K562 (cell line): ENCODE measurements around the gene CTDSPL. TPM values are rescaled to one million over a fixed set of nuclear protein-coding genes. Genes with fewer than 3 reads are reported as not detected.

Experiments used
- ATAC-seq: fragments of 200-7000 bp; cut with Tn5 transposase; 3 replicates; pipeline ENCODE4 v1.9.1; 2020; ENCODE audit warnings: moderate library complexity
- BruUV-seq: library from RNA; stranded (reverse); fragments of 400-500 nt; replicated peaks from 2 replicates; lab custom pipeline; 2021; lab: Mats Ljungman, UMichigan
- CTCF ChIA-PET: fragments of 300-600 bp; formaldehyde crosslinking; extraction: SDS; loops from one replicate; lab custom pipeline; 2021; ENCODE audit warnings: low intra/inter-chr PET ratio; lab: Yijun Ruan, JAX
- POLR2A ChIA-PET: fragments of 300-600, 350-650 bp; sonication (Branson Sonifier 250); formaldehyde crosslinking; extraction: SDS; loops from one replicate; lab custom pipeline; 2021; ENCODE audit warnings: antibody characterized with exemption, inconsistent platforms; lab: Yijun Ruan, JAX
- DNase-seq, 4 experiments: peaks; one replicate each; pipeline versions ENCODE4 v3.0.0 to v3.0.0-alpha.2; 2011 to 2018; ENCODE audit warnings: low spot score in 3 of 4, mixed read lengths in 3 of 4; ENCODE audit errors: extremely low read depth in 1 of 4
- FAIRE-seq: peaks from 2 replicates; lab custom pipeline; 2011; peaks lifted over from hg19 to GRCh38; lab: Jason Lieb, UNC
- H2AFZ ChIP-seq: 2 replicates; pipeline ENCODE4 v1.6.0; 2011; ENCODE audit warnings: low read depth, low read length, control low read depth, inconsistent platforms
- H3K27ac ChIP-seq: fragments of 200-600 bp; 3 replicates; pipeline ENCODE4 v1.8.0; 2011; ENCODE audit warnings: low read depth, mild to moderate bottlenecking, control low read depth, inconsistent platforms, low read length, moderate library complexity, mixed read lengths; ENCODE audit errors: extremely low read depth
- H3K27me3 ChIP-seq, 2 experiments: fragments of 300-600 bp in 1 of 2; 2 replicates in 1 of 2; 3 replicates in 1 of 2; pipeline versions ENCODE4 v1.6.0 to v1.8.0; 2011; ENCODE audit warnings: inconsistent platforms in 2 of 2, low read length in 2 of 2, mild to moderate bottlenecking in 1 of 2, mixed read lengths in 1 of 2, moderate library complexity in 1 of 2; ENCODE audit not compliant: control insufficient read depth in 2 of 2, insufficient read depth in 2 of 2
- H3K36me3 ChIP-seq: fragments of 300-600 bp; 3 replicates; pipeline ENCODE4 v1.8.0; 2011; ENCODE audit warnings: mild to moderate bottlenecking, low read length, inconsistent platforms; ENCODE audit not compliant: control insufficient read depth, insufficient read depth
- H3K4me1 ChIP-seq, 2 experiments: fragments of 200-600 bp in 1 of 2; replicated peaks in 1 of 2; 2 replicates in 1 of 2; 3 replicates in 1 of 2; pipeline versions ENCODE4 v1.5.1 to v1.8.0; 2011; ENCODE audit warnings: inconsistent platforms in 2 of 2, low read length in 2 of 2, mild to moderate bottlenecking in 1 of 2, mixed read lengths in 1 of 2, moderate library complexity in 1 of 2; ENCODE audit not compliant: control insufficient read depth in 2 of 2, insufficient read depth in 2 of 2
- H3K4me2 ChIP-seq: 2 replicates; pipeline ENCODE4 v1.6.1; 2011; ENCODE audit warnings: low read length, control low read depth, inconsistent platforms, mixed read lengths; ENCODE audit not compliant: insufficient read depth
- H3K4me3 ChIP-seq: fragments of 200-600 bp; sonication (generic), shearing (Covaris generic); 2 replicates; pipeline ENCODE4 v1.5.1; 2016; ENCODE audit warnings: control low read depth, inconsistent platforms
- H3K79me2 ChIP-seq: fragments of 200-600 bp; 3 replicates; pipeline ENCODE4 v1.8.0; 2011; ENCODE audit warnings: low read length, inconsistent platforms; ENCODE audit not compliant: control insufficient read depth, insufficient read depth
- H3K9ac ChIP-seq, 2 experiments: 2 replicates each; pipeline versions ENCODE4 v1.6.0 to v1.6.1; 2011; ENCODE audit warnings: low read depth in 2 of 2, low read length in 2 of 2, control low read depth in 1 of 2, inconsistent platforms in 1 of 2, mild to moderate bottlenecking in 1 of 2, mixed read lengths in 1 of 2; ENCODE audit not compliant: insufficient read depth in 1 of 2
- H3K9me1 ChIP-seq: one replicate; pipeline ENCODE4 v1.6.0; 2011; ENCODE audit warnings: inconsistent platforms, mild to moderate bottlenecking, low read length, moderate library complexity; ENCODE audit not compliant: control insufficient read depth, insufficient read depth
- H3K9me3 ChIP-seq: replicated peaks from 2 replicates; pipeline ENCODE4 v1.5.1; 2011; ENCODE audit warnings: low read depth, low read length, inconsistent platforms; ENCODE audit not compliant: control insufficient read depth, insufficient read depth
- H4K20me1 ChIP-seq: replicated peaks from 2 replicates; pipeline ENCODE4 v1.6.1; 2011; ENCODE audit warnings: low read length, inconsistent platforms, mixed read lengths; ENCODE audit not compliant: control insufficient read depth, insufficient read depth
- ZEB2 ChIP-seq: fragments of 450-650 bp; IDR thresholded peaks from 2 replicates; pipeline ENCODE4 v1.6.1; 2016
- ZNF277 ChIP-seq: fragments of 250-450 bp; sonication (Bioruptor Pico); IDR thresholded peaks from 2 replicates; pipeline ENCODE4 v1.8.0; 2022; ENCODE audit warnings: inconsistent platforms, mild to moderate bottlenecking, moderate library complexity, borderline replicate concordance
- WGBS: fragments of 100-300 bp; shearing (Covaris generic); methylation state at CpG from one replicate; pipeline ENCODE4 v1.1.6; 2016; ENCODE audit warnings: low coverage, mixed read lengths; ENCODE audit not compliant: insufficient coverage; ENCODE audit errors: missing lambda C conversion rate; 5-methylcytosine and 5-hydroxymethylcytosine counted together
- in situ Hi-C: fragments of 300-500 bp; cut with MboI; formaldehyde crosslinking; loops from 4 replicates; pipeline ENCODE4 v1.15.0; 2018; ENCODE audit warnings: inconsistent platforms, mixed read lengths
- intact Hi-C: fragments of 100-400 bp; cut with micrococcal nuclease; formaldehyde crosslinking; loops from 2 replicates; pipeline ENCODE4 v1.14.2; 2022
- polyA plus RNA-seq, 8 experiments: library from polyadenylated mRNA; depleted of rRNA in 4 of 8; stranded (reverse) in 5 of 8; unstranded in 3 of 8; fragments of >200 nt; fragmentation: Nextera tagmentation in 2 of 8; fragmentation: Illumina TruSeq in 1 of 8; extraction: Ambion mirVana in 2 of 8; extraction: Trizol in 1 of 8; gene quantifications; 2 replicates each; pipeline versions ENCODE4 v1.2.1 to v1.2.3, GENCODE V29; 2011 to 2014; ENCODE audit warnings: inconsistent platforms in 1 of 8, missing spikeins in 1 of 8
- total RNA-seq, 7 experiments: library from RNA; depleted of rRNA in 6 of 7; stranded (reverse); fragments of >200 nt in 6 of 7; fragmentation: Illumina TruSeq in 2 of 7; extraction: Trizol in 2 of 7; gene quantifications; 2 replicates each; pipeline versions ENCODE4 v1.2.1 to v1.2.3, GENCODE V29; 2011 to 2021; ENCODE audit warnings: low replicate concordance in 1 of 7

The CTDSPL gene
- total and polyA plus RNA-seq, 9 of the 15 experiments (the other 6 are each of a cell fraction or from before 2014, with no cell fraction given): 5.1 to 19.3 (median 11.3) TPM

GRCh38 chr3:37904601-37905000 lies 42.9 kb downstream of the CTDSPL start (continued):
- no peak for TF ChIP-seq ZNF277
- TF ChIP-seq, all 486 proteins: peak for 11

GRCh38 chr3:37905346-37905745 lies 43.7 kb downstream of the CTDSPL start:
- CTCF ChIA-PET: no interaction called here
- FAIRE-seq (no peak), ATAC-seq (no peak), DNase-seq (no peak)
- Histone ChIP-seq H3K9me3 (no peaks in the 10 kb centered on the region), H3K27ac (no peak overlapping the region), H4K20me1 (no peaks in the 10 kb centered on the region), H3K4me2 (no peak overlapping the region), H3K36me3 (no peaks in the 10 kb centered on the region), H3K4me3 (no peak overlapping the region), H2AFZ (no peak overlapping the region), H3K4me1 (peaks cover 0 to 15% of the 10 kb centered on the region in 2 experiments; a peak in 3 of 5 replicates), H3K9ac (no peak overlapping the region), H3K27me3 (peaks cover 0 to 16% of the 10 kb centered on the region in 2 experiments; a peak in 3 of 5 replicates), H3K79me2 (no peaks in the 10 kb centered on the region), H3K9me1 (no peaks in the 10 kb centered on the region)
- 0% methylated on average over 1 of the region's 1 CpG for WGBS
- POLR2A ChIA-PET: interaction anchor here (0.7 to 1.5 kb wide), 2 partner anchors 20 to 39 kb away, joined by 4 read pairs; no protein-coding TSS in a partner anchor
- TF ChIP-seq ZEB2: no peak
- in situ Hi-C loops: no loop called here
- intact Hi-C loops: no loop called here
- no TSS peak for BruUV-seq
